ENCODE measurements around the gene QARS1. TPM values are rescaled to one million over a fixed set of nuclear protein-coding genes. Genes with fewer than 3 reads are reported as not detected.

QARS1 gene
- total RNA-seq, 1 donor from 2014 or later: 416 TPM

DNA sequence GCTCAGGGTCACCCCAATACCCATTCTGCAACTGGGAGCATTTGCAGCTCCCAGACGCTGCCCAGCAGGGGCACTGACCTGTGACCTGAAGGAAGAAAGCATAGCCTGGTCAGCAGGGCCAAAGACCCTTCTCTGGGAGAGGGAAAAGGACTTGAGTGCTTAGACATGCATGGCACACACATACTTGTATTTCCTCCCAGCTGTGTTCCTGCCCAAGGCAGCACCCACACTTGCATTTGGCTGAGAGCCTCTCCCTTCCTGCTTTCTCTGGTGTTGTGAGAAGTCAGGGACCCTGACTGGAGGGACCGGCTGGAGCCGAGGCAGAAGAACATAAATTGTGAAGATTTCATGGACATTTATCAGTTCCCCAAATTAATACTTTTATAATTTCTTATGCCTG is 35.5 kb upstream of the QARS1 start:
- TF ChIP-seq, protein P1, sequence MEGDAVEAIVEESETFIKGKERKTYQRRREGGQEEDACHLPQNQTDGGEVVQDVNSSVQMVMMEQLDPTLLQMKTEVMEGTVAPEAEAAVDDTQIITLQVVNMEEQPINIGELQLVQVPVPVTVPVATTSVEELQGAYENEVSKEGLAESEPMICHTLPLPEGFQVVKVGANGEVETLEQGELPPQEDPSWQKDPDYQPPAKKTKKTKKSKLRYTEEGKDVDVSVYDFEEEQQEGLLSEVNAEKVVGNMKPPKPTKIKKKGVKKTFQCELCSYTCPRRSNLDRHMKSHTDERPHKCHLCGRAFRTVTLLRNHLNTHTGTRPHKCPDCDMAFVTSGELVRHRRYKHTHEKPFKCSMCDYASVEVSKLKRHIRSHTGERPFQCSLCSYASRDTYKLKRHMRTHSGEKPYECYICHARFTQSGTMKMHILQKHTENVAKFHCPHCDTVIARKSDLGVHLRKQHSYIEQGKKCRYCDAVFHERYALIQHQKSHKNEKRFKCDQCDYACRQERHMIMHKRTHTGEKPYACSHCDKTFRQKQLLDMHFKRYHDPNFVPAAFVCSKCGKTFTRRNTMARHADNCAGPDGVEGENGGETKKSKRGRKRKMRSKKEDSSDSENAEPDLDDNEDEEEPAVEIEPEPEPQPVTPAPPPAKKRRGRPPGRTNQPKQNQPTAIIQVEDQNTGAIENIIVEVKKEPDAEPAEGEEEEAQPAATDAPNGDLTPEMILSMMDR (IDR thresholded peaks at IDR 0.05; ENCODE audit: unreplicated experiment): no peak
- H3K36me3 Mint-ChIP-seq (ENCODE audit: low read depth, unreplicated experiment): peaks cover 6% of the 10 kb centered on the region
- DNase-seq (ENCODE audit: low spot score): no peak
- no peak overlapping the region for H3K4me3 Mint-ChIP-seq (ENCODE audit: unreplicated experiment)
- H3K27me3 Mint-ChIP-seq (ENCODE audit: unreplicated experiment): peaks cover 4% of the 10 kb centered on the region
- H3K4me1 Mint-ChIP-seq (ENCODE audit: unreplicated experiment): no peaks in the 10 kb centered on the region
- H3K9me3 Mint-ChIP-seq (ENCODE audit: unreplicated experiment): no peaks in the 10 kb centered on the region
- no peak overlapping the region for H3K27ac Mint-ChIP-seq (ENCODE audit: unreplicated experiment)

DNA sequence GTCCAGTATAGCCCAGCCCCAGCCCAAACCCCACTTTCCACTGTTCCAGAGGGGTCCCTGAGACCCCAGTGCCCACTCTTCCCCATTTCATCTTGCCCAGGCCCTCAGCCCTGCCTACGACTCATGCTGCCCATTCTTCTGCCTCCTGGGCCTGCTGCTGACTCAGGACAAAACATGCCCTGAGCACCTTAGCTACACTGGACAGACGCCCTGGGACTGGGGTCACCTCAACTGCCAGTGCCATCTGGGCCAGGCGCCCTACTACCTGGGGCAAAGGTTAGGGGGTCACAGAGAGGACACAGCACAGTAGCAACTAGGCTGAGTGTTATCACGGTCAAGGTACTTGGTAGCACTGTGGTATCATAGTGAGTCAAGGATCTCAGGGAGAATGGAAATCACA is 30.9 kb upstream of the QARS1 start:
- Mint-ChIP-seq H3K27ac (ENCODE audit: unreplicated experiment) (no peak overlapping the region), H3K4me1 (ENCODE audit: unreplicated experiment) (peaks cover 12% of the 10 kb centered on the region), H3K9me3 (ENCODE audit: unreplicated experiment) (no peaks in the 10 kb centered on the region), H3K27me3 (ENCODE audit: unreplicated experiment) (peaks cover 6% of the 10 kb centered on the region), H3K36me3 (ENCODE audit: low read depth, unreplicated experiment) (peaks cover 12% of the 10 kb centered on the region), H3K4me3 (ENCODE audit: unreplicated experiment) (no peak overlapping the region)
- no peak for DNase-seq (ENCODE audit: low spot score)
- TF ChIP-seq, protein P1 (IDR thresholded peaks at IDR 0.05; ENCODE audit: unreplicated experiment): no peak

DNA sequence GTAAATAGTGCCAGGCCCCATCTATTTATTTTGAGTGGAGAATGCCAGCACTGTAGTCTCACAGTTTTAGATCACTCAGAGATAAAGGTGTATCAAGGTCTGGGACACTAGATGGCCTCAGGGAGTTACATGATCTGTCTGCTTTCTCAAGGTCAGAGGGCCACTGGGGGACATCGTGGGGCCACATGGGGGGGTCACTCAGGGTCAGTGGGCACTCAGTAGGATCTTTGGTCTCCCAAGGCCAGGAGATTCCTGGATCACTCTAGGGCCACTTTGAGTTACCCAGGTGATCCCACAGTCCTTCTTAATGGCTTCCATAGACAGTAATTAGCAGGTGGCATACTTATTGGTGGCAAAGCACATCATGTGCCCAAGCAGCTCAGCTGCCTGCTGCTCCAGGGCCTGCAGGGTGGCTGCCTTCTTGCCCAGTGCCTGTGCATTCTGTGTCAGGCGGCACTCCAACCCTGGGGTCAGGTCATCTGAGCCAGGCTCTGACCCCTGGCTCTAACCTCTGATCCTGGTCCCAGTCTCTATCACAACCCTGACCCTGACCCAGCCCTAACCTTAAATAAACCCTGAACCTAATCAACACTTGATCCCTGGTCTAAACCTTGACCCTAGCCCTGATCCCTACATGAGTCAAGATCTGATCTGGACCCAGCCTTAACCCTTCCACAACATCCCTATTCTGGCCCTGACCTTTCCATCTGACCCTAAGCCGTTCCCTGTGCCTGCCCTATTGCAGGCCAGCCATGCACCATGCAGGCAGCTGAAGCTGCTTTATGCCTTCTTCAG is 30.1 kb upstream of the QARS1 start:
- no peak for DNase-seq (ENCODE audit: low spot score)
- TF ChIP-seq, protein P1 (IDR thresholded peaks at IDR 0.05; ENCODE audit: unreplicated experiment): no peak
- Mint-ChIP-seq H3K4me1 (ENCODE audit: unreplicated experiment) (peaks cover 12% of the 10 kb centered on the region), H3K9me3 (ENCODE audit: unreplicated experiment) (no peaks in the 10 kb centered on the region), H3K27me3 (ENCODE audit: unreplicated experiment) (peaks cover 12% of the 10 kb centered on the region), H3K27ac (ENCODE audit: unreplicated experiment) (no peak overlapping the region), H3K36me3 (ENCODE audit: low read depth, unreplicated experiment) (peaks cover 11% of the 10 kb centered on the region), H3K4me3 (ENCODE audit: unreplicated experiment) (no peak overlapping the region)

DNA sequence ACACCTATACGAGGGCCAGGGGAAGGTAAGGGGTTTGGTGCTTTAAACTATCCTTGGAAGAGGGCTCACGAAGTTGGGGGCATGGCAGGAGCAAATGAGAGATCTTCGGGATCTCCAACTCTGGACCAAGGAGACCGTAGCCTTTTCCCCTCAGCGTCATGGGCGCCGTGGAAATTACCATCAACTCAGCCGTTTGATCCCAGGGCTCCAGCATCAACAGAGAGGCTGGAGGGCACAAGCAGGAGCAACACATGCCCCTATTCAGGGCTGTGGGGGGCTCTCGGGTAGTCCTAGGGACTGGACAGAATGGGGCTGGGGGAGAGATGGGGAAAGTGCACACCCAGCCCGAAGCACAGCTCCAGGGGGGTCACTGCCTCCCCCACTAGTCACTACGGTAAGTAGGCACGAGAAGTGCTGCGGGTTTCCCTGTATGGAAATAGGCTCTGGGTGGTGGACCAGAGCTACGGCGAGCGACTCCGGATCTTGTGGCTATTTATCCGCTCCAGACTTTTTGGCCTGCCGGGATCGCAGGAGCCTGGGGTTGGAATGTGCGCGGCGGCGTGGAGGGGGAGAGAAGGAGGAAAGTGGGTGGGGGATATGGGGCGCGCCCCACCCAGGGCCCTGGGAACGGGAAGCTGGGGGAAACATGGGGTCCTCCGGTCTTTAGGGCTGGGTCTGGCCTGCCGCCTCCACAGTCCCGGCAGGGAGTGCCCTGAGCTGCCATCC is 28.8 kb upstream of the QARS1 start:
- peaks cover 12% of the 10 kb centered on the region for H3K4me1 Mint-ChIP-seq (ENCODE audit: unreplicated experiment)
- peak; percentile 79 for DNase-seq (ENCODE audit: low spot score)
- H3K9me3 Mint-ChIP-seq (ENCODE audit: unreplicated experiment): no peaks in the 10 kb centered on the region
- H3K4me3 Mint-ChIP-seq (ENCODE audit: unreplicated experiment): peak overlapping the region; percentile 96
- peaks cover 17% of the 10 kb centered on the region for H3K36me3 Mint-ChIP-seq (ENCODE audit: low read depth, unreplicated experiment)
- peak overlapping the region; percentile 75 for H3K27ac Mint-ChIP-seq (ENCODE audit: unreplicated experiment)
- TF ChIP-seq, protein P1 (IDR thresholded peaks at IDR 0.05; ENCODE audit: unreplicated experiment): no peak
- H3K27me3 Mint-ChIP-seq (ENCODE audit: unreplicated experiment): peaks cover 18% of the 10 kb centered on the region

Measured in endothelial cell (in vitro differentiated cells).